Bronchial epithelial cell (primary cell): ENCODE measurements around the gene SSTR5. TPM values are rescaled to one million over a fixed set of nuclear protein-coding genes. Genes with fewer than 3 reads are reported as not detected.

Source experiments
- DNase-seq: peaks from one replicate; pipeline ENCODE4 v3.0.0-alpha.2; 2010; ENCODE audit warnings: low read depth
- FAIRE-seq: peaks from 2 replicates; lab custom pipeline; 2011; peaks lifted over from hg19 to GRCh38; lab: Jason Lieb, UNC
- H3K27me3 ChIP-seq: 2 replicates; pipeline ENCODE4 v1.5.1; 2011; ENCODE audit warnings: low read length; ENCODE audit not compliant: control insufficient read depth, insufficient read depth
- H3K36me3 ChIP-seq: 2 replicates; pipeline ENCODE4 v1.5.1; 2011; ENCODE audit warnings: low read length; ENCODE audit not compliant: control insufficient read depth, insufficient read depth
- H3K4me3 ChIP-seq: 2 replicates; pipeline ENCODE4 v1.5.1; 2011; ENCODE audit warnings: mild to moderate bottlenecking, low read depth, low read length, control low read depth
- CTCF ChIP-seq: IDR thresholded peaks from 2 replicates; pipeline ENCODE4 v1.5.1; 2011; ENCODE audit warnings: mild to moderate bottlenecking, moderate library complexity, low read length, control low read depth, inconsistent platforms; ENCODE audit not compliant: insufficient read depth, severe bottlenecking
- total RNA-seq: library from RNA; depleted of rRNA; stranded (reverse); fragments of >200 nt; gene quantifications from 2 replicates; pipeline ENCODE4 v1.2.1, GENCODE V29; 2014

The SSTR5 gene
- total RNA-seq, 1 donor from 2014 or later, result not detected

GRCh38 chr16:1047123-1047522 is 25.4 kb upstream of the SSTR5 start:
- no peak overlapping the region for H3K4me3 ChIP-seq
- no peak for TF ChIP-seq CTCF
- FAIRE-seq, result no peak
- H3K36me3 ChIP-seq, result no peaks in the 10 kb centered on the region
- H3K27me3 ChIP-seq, result no peaks in the 10 kb centered on the region
- DNase-seq, result no peak

GRCh38 chr16:1047801-1048200 is 24.7 kb upstream of the SSTR5 start:
- no peaks in the 10 kb centered on the region for H3K27me3 ChIP-seq
- H3K36me3 ChIP-seq, result no peaks in the 10 kb centered on the region
- no peak overlapping the region for H3K4me3 ChIP-seq
- no peak for DNase-seq
- no peak for FAIRE-seq
- TF ChIP-seq CTCF, result no peak

- H3K4me3 ChIP-seq, result no peak overlapping the region
- H3K36me3 ChIP-seq, result no peaks in the 10 kb centered on the region
- DNase-seq (no peak), FAIRE-seq (no peak)
- H3K27me3 ChIP-seq, result no peaks in the 10 kb centered on the region
- no peak for TF ChIP-seq CTCF
These were observed 24.0 kb upstream of the SSTR5 start for GRCh38 chr16:1048442-1049112.

GRCh38 chr16:1049113-1049975 is 23.2 kb upstream of the SSTR5 start:
- Histone ChIP-seq H3K27me3 (no peaks in the 10 kb centered on the region), H3K4me3 (no peak overlapping the region), H3K36me3 (no peaks in the 10 kb centered on the region)
- FAIRE-seq (no peak), DNase-seq (no peak)
- TF ChIP-seq CTCF, result no peak

GRCh38 chr16:1049976-1050247 is 22.6 kb upstream of the SSTR5 start:
- no peak for TF ChIP-seq CTCF
- H3K27me3 ChIP-seq, result no peaks in the 10 kb centered on the region
- no peak for FAIRE-seq

More at GRCh38 chr16:1049976-1050247, 22.6 kb upstream of the SSTR5 start:
- DNase-seq, result no peak
- H3K4me3 ChIP-seq, result no peak overlapping the region
- no peaks in the 10 kb centered on the region for H3K36me3 ChIP-seq
